ENCODE results near the gene GSC.

- TF ChIP-seq CTCF (IDR thresholded peaks at IDR 0.05) (no peak), POLR2A (IDR thresholded peaks at IDR 0.05) (no peak)
Measured at GRCh38 chr14:94769391-94770250, at the start of gene GSC.
